Sciatic nerve (tissue), 2 donors: ENCODE measurements around the gene PLCXD1. TPM values are rescaled to one million over a fixed set of nuclear protein-coding genes. Genes with fewer than 3 reads are reported as not detected.
"Not testable (repeated sequence)": the region's sequence is repeated elsewhere in the genome, so short reads cannot be mapped to it uniquely, and the experiment has no call there.

ENCODE experiments used
- ATAC-seq: fragments of 200-7000 bp; cut with Tn5 transposase; one replicate; pipeline ENCODE4 v1.9.1; 2020; ENCODE audit warnings: mild to moderate bottlenecking, moderate library complexity
- DNase-seq: peaks from one replicate; pipeline ENCODE4 v3.0.0-alpha.2; 2020; ENCODE audit warnings: low spot score
- intact Hi-C: fragments of 100-400 bp; cut with DNase I; formaldehyde crosslinking; loops from one replicate; pipeline ENCODE4 v1.14.2; 2022
- total RNA-seq: library from RNA; stranded (reverse); fragmentation: NEBNext Ultra II Directional; extraction: Animal tissue kit (Norgen Biotek cat#: 25700); gene quantifications from one replicate; pipeline ENCODE4 v1.2.1, GENCODE V29; 2021
- donor health status: DM: no; HTN: no; CAD: no.
- donor health status: DM: no; HTN: no; CAD: no.

The PLCXD1 gene
- total RNA-seq, 1 donor from 2014 or later: 11.0 TPM

GRCh38 chrX:329291-329910 lies 48.2 kb downstream of the PLCXD1 start:
- ATAC-seq (no peak), DNase-seq (peak; percentile 43)
- intact Hi-C loops: no loop called here

GRCh38 chrX:330141-330725 lies 49.1 kb downstream of the PLCXD1 start:
- peak; percentile 50 for DNase-seq
- intact Hi-C loops, ATAC-seq: not testable (repeated sequence)

- intact Hi-C loops: no loop called here
- peak; percentile 53 for DNase-seq
- ATAC-seq: no peak
These were observed 49.6 kb downstream of the PLCXD1 start for GRCh38 chrX:330726-331150.

- ATAC-seq: peak; percentile 34
- peak; percentile 58 for DNase-seq
- intact Hi-C loops: no loop called here
These were observed 50.1 kb downstream of the PLCXD1 start for GRCh38 chrX:331151-331824.

- DNase-seq: no peak
- ATAC-seq: peak; percentile 10
- intact Hi-C loops: no loop called here
These were observed 50.8 kb downstream of the PLCXD1 start for GRCh38 chrX:331825-332495.

GRCh38 chrX:332496-332860 lies 51.3 kb downstream of the PLCXD1 start:
- intact Hi-C loops: no loop called here
- DNase-seq (no peak), ATAC-seq (peak; percentile 8)

- intact Hi-C loops: no loop called here
- no peak for ATAC-seq
- no peak for DNase-seq
These were observed 51.9 kb downstream of the PLCXD1 start for GRCh38 chrX:332916-333610.

- no peak for DNase-seq
- ATAC-seq: no peak
- intact Hi-C loops: no loop called here
These were observed 52.6 kb downstream of the PLCXD1 start for GRCh38 chrX:333611-334311.

- ATAC-seq (no peak), DNase-seq (peak; percentile 58)
- intact Hi-C loops: no loop called here
These were observed 53.2 kb downstream of the PLCXD1 start for GRCh38 chrX:334331-334891.

GRCh38 chrX:334971-335757 lies 54.0 kb downstream of the PLCXD1 start:
- no peak for ATAC-seq
- intact Hi-C loops: no loop called here
- peak; percentile 53 for DNase-seq

- ATAC-seq: no peak
- intact Hi-C loops: no loop called here
These were observed 54.6 kb downstream of the PLCXD1 start for GRCh38 chrX:335758-336155.

GRCh38 chrX:336227-336626 lies 55.0 kb downstream of the PLCXD1 start:
- intact Hi-C loops: no loop called here
- ATAC-seq: no peak
- peak; percentile 48 for DNase-seq

More at GRCh38 chrX:335758-336155, 54.6 kb downstream of the PLCXD1 start:
- DNase-seq: peak; percentile 31

- intact Hi-C loops: no loop called here
- DNase-seq (no peak), ATAC-seq (no peak)
These were observed 56.2 kb downstream of the PLCXD1 start for GRCh38 chrX:337331-337831.

GRCh38 chrX:338281-338835 lies 57.2 kb downstream of the PLCXD1 start:
- intact Hi-C loops: no loop called here
- peak; percentile 22 for ATAC-seq

GRCh38 chrX:338836-339400 lies 57.7 kb downstream of the PLCXD1 start:
- ATAC-seq: no peak

More at GRCh38 chrX:338281-338835, 57.2 kb downstream of the PLCXD1 start:
- no peak for DNase-seq

GRCh38 chrX:340121-340520 lies 58.9 kb downstream of the PLCXD1 start:
- intact Hi-C loops: no loop called here
- no peak for DNase-seq
- ATAC-seq: no peak

More at GRCh38 chrX:338836-339400, 57.7 kb downstream of the PLCXD1 start:
- intact Hi-C loops: no loop called here
- no peak for DNase-seq
